ENCODE data around the gene SUN2. TPM values are rescaled to one million over a fixed set of nuclear protein-coding genes. Genes with fewer than 3 reads are reported as not detected.

Gene SUN2
- total RNA-seq, 1 experiment from 2014 or later = 45.1 TPM

DNA sequence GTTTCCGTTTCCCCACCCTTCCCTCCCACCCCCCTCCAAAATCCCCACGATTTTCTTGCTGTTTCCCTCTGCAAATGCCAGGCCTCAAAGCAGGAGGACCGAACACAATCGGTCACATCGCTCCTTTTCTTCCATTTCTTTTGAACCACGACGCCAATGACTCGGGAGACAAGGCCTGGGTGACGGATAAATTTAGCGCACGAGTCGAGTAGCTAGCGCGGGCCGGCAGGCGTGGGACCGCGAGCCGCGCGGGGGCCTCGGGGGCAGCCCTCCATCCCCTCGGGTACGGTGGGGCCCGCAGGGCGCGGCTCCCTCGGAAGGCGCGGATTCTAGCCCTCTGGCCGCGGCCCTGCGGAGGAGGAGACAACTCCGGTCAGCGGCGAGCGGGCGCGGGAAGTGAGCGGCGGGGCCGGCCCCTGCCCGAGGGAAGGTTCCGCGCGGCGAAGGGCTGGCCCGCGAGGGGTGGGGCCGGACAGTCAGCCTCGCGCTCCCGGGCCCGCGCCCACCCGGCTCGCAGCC lies 55.5 kb downstream of the SUN2 start:
- TF ChIP-seq, protein P1, sequence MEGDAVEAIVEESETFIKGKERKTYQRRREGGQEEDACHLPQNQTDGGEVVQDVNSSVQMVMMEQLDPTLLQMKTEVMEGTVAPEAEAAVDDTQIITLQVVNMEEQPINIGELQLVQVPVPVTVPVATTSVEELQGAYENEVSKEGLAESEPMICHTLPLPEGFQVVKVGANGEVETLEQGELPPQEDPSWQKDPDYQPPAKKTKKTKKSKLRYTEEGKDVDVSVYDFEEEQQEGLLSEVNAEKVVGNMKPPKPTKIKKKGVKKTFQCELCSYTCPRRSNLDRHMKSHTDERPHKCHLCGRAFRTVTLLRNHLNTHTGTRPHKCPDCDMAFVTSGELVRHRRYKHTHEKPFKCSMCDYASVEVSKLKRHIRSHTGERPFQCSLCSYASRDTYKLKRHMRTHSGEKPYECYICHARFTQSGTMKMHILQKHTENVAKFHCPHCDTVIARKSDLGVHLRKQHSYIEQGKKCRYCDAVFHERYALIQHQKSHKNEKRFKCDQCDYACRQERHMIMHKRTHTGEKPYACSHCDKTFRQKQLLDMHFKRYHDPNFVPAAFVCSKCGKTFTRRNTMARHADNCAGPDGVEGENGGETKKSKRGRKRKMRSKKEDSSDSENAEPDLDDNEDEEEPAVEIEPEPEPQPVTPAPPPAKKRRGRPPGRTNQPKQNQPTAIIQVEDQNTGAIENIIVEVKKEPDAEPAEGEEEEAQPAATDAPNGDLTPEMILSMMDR (IDR thresholded peaks at IDR 0.05) = no peak
- TF ChIP-seq POLR2AphosphoS5 (IDR thresholded peaks at IDR 0.05; ENCODE audit: low read depth, low read length) (no peak), SIN3A (IDR thresholded peaks at IDR 0.05; ENCODE audit: borderline replicate concordance, insufficient read depth, low read depth, low read length) (no peak), TCF7L2 (IDR thresholded peaks at IDR 0.05; ENCODE audit: low read depth, low read length) (no peak)
- TF ChIP-seq, protein P2, sequence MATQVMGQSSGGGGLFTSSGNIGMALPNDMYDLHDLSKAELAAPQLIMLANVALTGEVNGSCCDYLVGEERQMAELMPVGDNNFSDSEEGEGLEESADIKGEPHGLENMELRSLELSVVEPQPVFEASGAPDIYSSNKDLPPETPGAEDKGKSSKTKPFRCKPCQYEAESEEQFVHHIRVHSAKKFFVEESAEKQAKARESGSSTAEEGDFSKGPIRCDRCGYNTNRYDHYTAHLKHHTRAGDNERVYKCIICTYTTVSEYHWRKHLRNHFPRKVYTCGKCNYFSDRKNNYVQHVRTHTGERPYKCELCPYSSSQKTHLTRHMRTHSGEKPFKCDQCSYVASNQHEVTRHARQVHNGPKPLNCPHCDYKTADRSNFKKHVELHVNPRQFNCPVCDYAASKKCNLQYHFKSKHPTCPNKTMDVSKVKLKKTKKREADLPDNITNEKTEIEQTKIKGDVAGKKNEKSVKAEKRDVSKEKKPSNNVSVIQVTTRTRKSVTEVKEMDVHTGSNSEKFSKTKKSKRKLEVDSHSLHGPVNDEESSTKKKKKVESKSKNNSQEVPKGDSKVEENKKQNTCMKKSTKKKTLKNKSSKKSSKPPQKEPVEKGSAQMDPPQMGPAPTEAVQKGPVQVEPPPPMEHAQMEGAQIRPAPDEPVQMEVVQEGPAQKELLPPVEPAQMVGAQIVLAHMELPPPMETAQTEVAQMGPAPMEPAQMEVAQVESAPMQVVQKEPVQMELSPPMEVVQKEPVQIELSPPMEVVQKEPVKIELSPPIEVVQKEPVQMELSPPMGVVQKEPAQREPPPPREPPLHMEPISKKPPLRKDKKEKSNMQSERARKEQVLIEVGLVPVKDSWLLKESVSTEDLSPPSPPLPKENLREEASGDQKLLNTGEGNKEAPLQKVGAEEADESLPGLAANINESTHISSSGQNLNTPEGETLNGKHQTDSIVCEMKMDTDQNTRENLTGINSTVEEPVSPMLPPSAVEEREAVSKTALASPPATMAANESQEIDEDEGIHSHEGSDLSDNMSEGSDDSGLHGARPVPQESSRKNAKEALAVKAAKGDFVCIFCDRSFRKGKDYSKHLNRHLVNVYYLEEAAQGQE (IDR thresholded peaks at IDR 0.05; ENCODE audit: insufficient read depth in 1 of 2, low read depth in 2 of 2, low read length in 1 of 2) = no peak
- POLR2A ChIA-PET = no interaction called here
- Histone ChIP-seq H3K4me3 (ENCODE audit: low read depth in 2 of 2, low read length in 2 of 2) (peak overlapping the region; percentile 69 to 75), H3K9me3 (ENCODE audit: control insufficient read depth, insufficient read depth, low read depth, low read length) (no peaks in the 10 kb centered on the region), H3K36me3 (ENCODE audit: control insufficient read depth, insufficient read depth, low read length) (no peaks in the 10 kb centered on the region; the same call in 1 of the 2 replicates), H3K27ac (ENCODE audit: low read length) (peak overlapping the region; percentile 90), H3K4me1 (ENCODE audit: control insufficient read depth, insufficient read depth, low read length) (peaks cover 15% of the 10 kb centered on the region), H3K27me3 (ENCODE audit: control insufficient read depth, insufficient read depth, low read length) (no peaks in the 10 kb centered on the region)
- peak; percentile 67 for ATAC-seq
- intact Hi-C loops (cut with micrococcal nuclease; ENCODE audit: unreplicated experiment) = no loop called here
- in situ Hi-C loops (cut with HindIII; ENCODE audit: low pct_unique_long_range_greater_than_20kb, low sequenced_read_pairs) = no loop called here
- CTCF ChIA-PET = no interaction called here
- DNase-seq (ENCODE audit: low read depth, low spot score) = no peak
- BruUV-seq (replicated peaks) = no TSS peak

DNA sequence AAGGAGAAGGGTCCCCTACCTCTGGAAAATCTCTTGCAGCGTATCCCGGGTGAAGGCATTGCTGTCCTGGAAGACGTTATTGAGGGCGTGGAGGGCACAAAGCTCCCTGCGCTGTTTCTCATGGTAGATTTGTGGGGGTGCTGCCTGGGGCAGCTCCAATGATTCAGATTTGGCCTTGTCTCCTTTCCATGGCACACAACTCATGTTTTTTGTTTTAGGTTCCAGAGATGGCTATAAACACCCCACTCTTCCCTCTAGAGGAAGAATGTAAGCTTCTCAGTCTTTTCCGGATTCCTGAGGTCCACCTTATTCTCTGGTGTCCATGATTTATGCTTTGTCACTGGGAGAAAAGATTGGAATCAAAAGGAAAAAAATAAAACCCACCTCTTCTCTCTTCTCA lies 56.0 kb downstream of the SUN2 start:
- Histone ChIP-seq H3K4me1 (ENCODE audit: control insufficient read depth, insufficient read depth, low read length) (peaks cover 15% of the 10 kb centered on the region), H3K9me3 (ENCODE audit: control insufficient read depth, insufficient read depth, low read depth, low read length) (no peaks in the 10 kb centered on the region), H3K27me3 (ENCODE audit: control insufficient read depth, insufficient read depth, low read length) (no peaks in the 10 kb centered on the region), H3K4me3 (ENCODE audit: low read depth in 2 of 2, low read length in 2 of 2) (peak overlapping the region; percentile 69 to 75), H3K27ac (ENCODE audit: low read length) (peak overlapping the region; percentile 90), H3K36me3 (ENCODE audit: control insufficient read depth, insufficient read depth, low read length) (no peaks in the 10 kb centered on the region; the same call in 1 of the 2 replicates)
- intact Hi-C loops (cut with micrococcal nuclease; ENCODE audit: unreplicated experiment) (no loop called here), in situ Hi-C loops (cut with HindIII; ENCODE audit: low pct_unique_long_range_greater_than_20kb, low sequenced_read_pairs) (no loop called here)
- no peak for DNase-seq (ENCODE audit: low read depth, low spot score)
- ATAC-seq = no peak
- ChIA-PET CTCF (no interaction called here), POLR2A (interaction anchor here (0.9 to 1.0 kb wide), 2 partner anchors 18 to 41 kb away, joined by 3 to 5 read pairs; partner anchors contain the start of gene TOMM22)
- TF ChIP-seq SIN3A (IDR thresholded peaks at IDR 0.05; ENCODE audit: borderline replicate concordance, insufficient read depth, low read depth, low read length) = no peak
- no peak for TF ChIP-seq POLR2AphosphoS5 (IDR thresholded peaks at IDR 0.05; ENCODE audit: low read depth, low read length)
- TF ChIP-seq TCF7L2 (IDR thresholded peaks at IDR 0.05; ENCODE audit: low read depth, low read length) = no peak
- TF ChIP-seq, protein P1 (IDR thresholded peaks at IDR 0.05) = no peak
- TF ChIP-seq, protein P2 (IDR thresholded peaks at IDR 0.05; ENCODE audit: insufficient read depth in 1 of 2, low read depth in 2 of 2, low read length in 1 of 2) = no peak
- BruUV-seq (replicated peaks) = TSS peak; percentile 95
